DND-41 (cell line): Measurements from ENCODE around the gene SYT9.

ENCODE experiments used
- CTCF ChIP-seq: IDR thresholded peaks from 2 replicates; pipeline ENCODE4 v1.5.1; 2012; ENCODE audit warnings: borderline replicate concordance, low read length, moderate library complexity, mild to moderate bottlenecking; ENCODE audit not compliant: poor library complexity, severe bottlenecking; ENCODE audit errors: extremely low read depth
- EZH2 ChIP-seq: IDR thresholded peaks from 3 replicates; pipeline ENCODE4 v1.6.1; 2012; ENCODE audit warnings: borderline replicate concordance, low read depth, mild to moderate bottlenecking, moderate library complexity, low read length, inconsistent platforms; ENCODE audit not compliant: severe bottlenecking

- no peak for TF ChIP-seq CTCF
- no peak for TF ChIP-seq EZH2
Observed at GRCh38 chr11:7222619-7223018, 29.1 kb upstream of the SYT9 start.
